Mammary epithelial cell (primary cell): Measurements from ENCODE around the gene ACO1.

ENCODE experiments used
- CTCF ChIP-seq, 2 donors: IDR thresholded peaks in 1 of 2; conservative IDR thresholded peaks in 1 of 2; 2 replicates each; pipeline ENCODE4 v1.5.1; 2011 to 2012; ENCODE audit warnings: inconsistent platforms in 2 of 2, low read length in 2 of 2, mild to moderate bottlenecking in 2 of 2, control low read depth in 1 of 2, low read depth in 1 of 2; ENCODE audit not compliant: insufficient read depth in 1 of 2; ENCODE audit errors: extremely low read depth in 1 of 2
- EZH2 ChIP-seq: IDR thresholded peaks from 2 replicates; pipeline ENCODE4 v1.6.1; 2012; ENCODE audit warnings: low read length, inconsistent platforms, borderline replicate concordance

GRCh38 chr9:32359452-32359851 lies 25.0 kb upstream of the ACO1 start:
- TF ChIP-seq CTCF (conservative IDR thresholded peaks at IDR 0.05 in 1 of 2, IDR thresholded peaks at IDR 0.05 in 1 of 2; ENCODE audit: extremely low read depth in 1 of 2, insufficient read depth in 1 of 2, low read depth in 1 of 2, low read length in 2 of 2) (no peak), EZH2 (no peak)
